ENCODE measurements around the gene ARRB2.

- TF ChIP-seq CTCF (IDR thresholded peaks at IDR 0.05): no peak
- TF ChIP-seq POLR2A (IDR thresholded peaks at IDR 0.05): no peak
These were observed 14.0 kb upstream of the ARRB2 start for GRCh38 chr17:4696437-4696805.
